K562 (cell line): ENCODE measurements around the gene LIF. TPM values are rescaled to one million over a fixed set of nuclear protein-coding genes. Genes with fewer than 3 reads are reported as not detected.

ENCODE experiments used
- ATAC-seq: fragments of 200-7000 bp; cut with Tn5 transposase; 3 replicates; pipeline ENCODE4 v1.9.1; 2020; ENCODE audit warnings: moderate library complexity
- BruUV-seq: library from RNA; stranded (reverse); fragments of 400-500 nt; replicated peaks from 2 replicates; lab custom pipeline; 2021; lab: Mats Ljungman, UMichigan
- CTCF ChIA-PET: fragments of 300-600 bp; formaldehyde crosslinking; extraction: SDS; loops from one replicate; lab custom pipeline; 2021; ENCODE audit warnings: low intra/inter-chr PET ratio; lab: Yijun Ruan, JAX
- POLR2A ChIA-PET: fragments of 300-600, 350-650 bp; sonication (Branson Sonifier 250); formaldehyde crosslinking; extraction: SDS; loops from one replicate; lab custom pipeline; 2021; ENCODE audit warnings: antibody characterized with exemption, inconsistent platforms; lab: Yijun Ruan, JAX
- DNase-seq, 4 experiments: peaks; one replicate each; pipeline versions ENCODE4 v3.0.0 to v3.0.0-alpha.2; 2011 to 2018; ENCODE audit warnings: low spot score in 3 of 4, mixed read lengths in 3 of 4; ENCODE audit errors: extremely low read depth in 1 of 4
- FAIRE-seq: peaks from 2 replicates; lab custom pipeline; 2011; peaks lifted over from hg19 to GRCh38; lab: Jason Lieb, UNC
- H2AFZ ChIP-seq: 2 replicates; pipeline ENCODE4 v1.6.0; 2011; ENCODE audit warnings: low read depth, low read length, control low read depth, inconsistent platforms
- H3K27ac ChIP-seq: fragments of 200-600 bp; 3 replicates; pipeline ENCODE4 v1.8.0; 2011; ENCODE audit warnings: low read depth, mild to moderate bottlenecking, control low read depth, inconsistent platforms, low read length, moderate library complexity, mixed read lengths; ENCODE audit errors: extremely low read depth
- H3K27me3 ChIP-seq, 2 experiments: fragments of 300-600 bp in 1 of 2; 2 replicates in 1 of 2; 3 replicates in 1 of 2; pipeline versions ENCODE4 v1.6.0 to v1.8.0; 2011; ENCODE audit warnings: inconsistent platforms in 2 of 2, low read length in 2 of 2, mild to moderate bottlenecking in 1 of 2, mixed read lengths in 1 of 2, moderate library complexity in 1 of 2; ENCODE audit not compliant: control insufficient read depth in 2 of 2, insufficient read depth in 2 of 2
- H3K36me3 ChIP-seq: fragments of 300-600 bp; 3 replicates; pipeline ENCODE4 v1.8.0; 2011; ENCODE audit warnings: mild to moderate bottlenecking, low read length, inconsistent platforms; ENCODE audit not compliant: control insufficient read depth, insufficient read depth
- H3K4me1 ChIP-seq, 2 experiments: fragments of 200-600 bp in 1 of 2; replicated peaks in 1 of 2; 2 replicates in 1 of 2; 3 replicates in 1 of 2; pipeline versions ENCODE4 v1.5.1 to v1.8.0; 2011; ENCODE audit warnings: inconsistent platforms in 2 of 2, low read length in 2 of 2, mild to moderate bottlenecking in 1 of 2, mixed read lengths in 1 of 2, moderate library complexity in 1 of 2; ENCODE audit not compliant: control insufficient read depth in 2 of 2, insufficient read depth in 2 of 2
- H3K4me2 ChIP-seq: 2 replicates; pipeline ENCODE4 v1.6.1; 2011; ENCODE audit warnings: low read length, control low read depth, inconsistent platforms, mixed read lengths; ENCODE audit not compliant: insufficient read depth
- H3K4me3 ChIP-seq: fragments of 200-600 bp; sonication (generic), shearing (Covaris generic); 2 replicates; pipeline ENCODE4 v1.5.1; 2016; ENCODE audit warnings: control low read depth, inconsistent platforms
- H3K79me2 ChIP-seq: fragments of 200-600 bp; 3 replicates; pipeline ENCODE4 v1.8.0; 2011; ENCODE audit warnings: low read length, inconsistent platforms; ENCODE audit not compliant: control insufficient read depth, insufficient read depth
- H3K9ac ChIP-seq, 2 experiments: 2 replicates each; pipeline versions ENCODE4 v1.6.0 to v1.6.1; 2011; ENCODE audit warnings: low read depth in 2 of 2, low read length in 2 of 2, control low read depth in 1 of 2, inconsistent platforms in 1 of 2, mild to moderate bottlenecking in 1 of 2, mixed read lengths in 1 of 2; ENCODE audit not compliant: insufficient read depth in 1 of 2
- H3K9me1 ChIP-seq: one replicate; pipeline ENCODE4 v1.6.0; 2011; ENCODE audit warnings: inconsistent platforms, mild to moderate bottlenecking, low read length, moderate library complexity; ENCODE audit not compliant: control insufficient read depth, insufficient read depth
- H3K9me3 ChIP-seq: replicated peaks from 2 replicates; pipeline ENCODE4 v1.5.1; 2011; ENCODE audit warnings: low read depth, low read length, inconsistent platforms; ENCODE audit not compliant: control insufficient read depth, insufficient read depth
- H4K20me1 ChIP-seq: replicated peaks from 2 replicates; pipeline ENCODE4 v1.6.1; 2011; ENCODE audit warnings: low read length, inconsistent platforms, mixed read lengths; ENCODE audit not compliant: control insufficient read depth, insufficient read depth
- HMGXB4 ChIP-seq: sonication (generic); formaldehyde crosslinking; IDR thresholded peaks from 2 replicates; pipeline ENCODE4 v1.8.1; 2023; ENCODE audit warnings: mild to moderate bottlenecking, missing genetic modification reagents
- MED1 ChIP-seq: sonication (generic); formaldehyde crosslinking; IDR thresholded peaks from 2 replicates; pipeline ENCODE4 v1.8.1; 2023; ENCODE audit warnings: missing genetic modification reagents, borderline replicate concordance
- RBM25 ChIP-seq: fragments of 200-400 bp; formaldehyde crosslinking; IDR thresholded peaks from 2 replicates; pipeline ENCODE4 v1.6.1; 2018; ENCODE audit warnings: low read length, low read depth, moderate library complexity; ENCODE audit not compliant: severe bottlenecking
- SNRNP70 ChIP-seq: fragments of 200-400 bp; formaldehyde crosslinking; optimal IDR thresholded peaks from 2 replicates; pipeline ENCODE3; 2017; ENCODE audit warnings: low read depth, low read length
- WGBS: fragments of 100-300 bp; shearing (Covaris generic); methylation state at CpG from one replicate; pipeline ENCODE4 v1.1.6; 2016; ENCODE audit warnings: low coverage, mixed read lengths; ENCODE audit not compliant: insufficient coverage; ENCODE audit errors: missing lambda C conversion rate; 5-methylcytosine and 5-hydroxymethylcytosine counted together
- in situ Hi-C: fragments of 300-500 bp; cut with MboI; formaldehyde crosslinking; loops from 4 replicates; pipeline ENCODE4 v1.15.0; 2018; ENCODE audit warnings: inconsistent platforms, mixed read lengths
- intact Hi-C: fragments of 100-400 bp; cut with micrococcal nuclease; formaldehyde crosslinking; loops from 2 replicates; pipeline ENCODE4 v1.14.2; 2022
- polyA plus RNA-seq, 8 experiments: library from polyadenylated mRNA; depleted of rRNA in 4 of 8; stranded (reverse) in 5 of 8; unstranded in 3 of 8; fragments of >200 nt; fragmentation: Nextera tagmentation in 2 of 8; fragmentation: Illumina TruSeq in 1 of 8; extraction: Ambion mirVana in 2 of 8; extraction: Trizol in 1 of 8; gene quantifications; 2 replicates each; pipeline versions ENCODE4 v1.2.1 to v1.2.3, GENCODE V29; 2011 to 2014; ENCODE audit warnings: inconsistent platforms in 1 of 8, missing spikeins in 1 of 8
- total RNA-seq, 7 experiments: library from RNA; depleted of rRNA in 6 of 7; stranded (reverse); fragments of >200 nt in 6 of 7; fragmentation: Illumina TruSeq in 2 of 7; extraction: Trizol in 2 of 7; gene quantifications; 2 replicates each; pipeline versions ENCODE4 v1.2.1 to v1.2.3, GENCODE V29; 2011 to 2021; ENCODE audit warnings: low replicate concordance in 1 of 7
- TF ChIP-seq, protein P1 (sequence below), 2 experiments: fragments of 450-650 bp in 1 of 2; sonication (generic) in 1 of 2; formaldehyde crosslinking in 1 of 2; IDR thresholded peaks; 2 replicates each; pipeline versions ENCODE4 v1.7.1 to v1.9.0; 2016 to 2022; ENCODE audit warnings: inconsistent platforms in 1 of 2, mild to moderate bottlenecking in 1 of 2, missing genetic modification reagents in 1 of 2

Gene LIF
- total and polyA plus RNA-seq, 9 of the 15 experiments (the other 6 are each of a cell fraction or from before 2014, with no cell fraction given) = 0.05 to 0.39 (median 0.18) TPM; not detected in 3

GRCh38 chr22:30212996-30213441, 33.5 kb downstream of the LIF start:
- in situ Hi-C loops (no loop called here), intact Hi-C loops (no loop called here)
- H3K36me3 ChIP-seq = no peaks in the 10 kb centered on the region
- H3K9me1 ChIP-seq = no peaks in the 10 kb centered on the region
- BruUV-seq = no TSS peak
- no peaks in the 10 kb centered on the region for H3K9me3 ChIP-seq
- no peak overlapping the region for H2AFZ ChIP-seq
- DNase-seq = no peak
- CTCF ChIA-PET = no interaction called here
- H4K20me1 ChIP-seq = 0 out of 2 replicates have a peak, but pooled peaks cover 3% of the 10 kb centered on the region
- H3K9ac ChIP-seq = no peak overlapping the region
- FAIRE-seq = no peak
- no peaks in the 10 kb centered on the region for H3K27me3 ChIP-seq
- H3K79me2 ChIP-seq = no peaks in the 10 kb centered on the region
- H3K4me1 ChIP-seq = peaks cover 37 to 53% of the 10 kb centered on the region in 2 experiments
- H3K27ac ChIP-seq = no peak overlapping the region
- POLR2A ChIA-PET = interaction anchor here (0.6 kb wide), 1 partner anchor 70 kb away, joined by 3 read pairs; no protein-coding TSS in a partner anchor
- no peak overlapping the region for H3K4me2 ChIP-seq
- ATAC-seq = no peak
- 68% methylated on average over 7 of the region's 8 CpGs for WGBS
- no peak overlapping the region for H3K4me3 ChIP-seq
- TF ChIP-seq RBM25 = peak; percentile 68
- no peak for TF ChIP-seq MED1 (CRISPR knock-in tag)
- no peak for TF ChIP-seq HMGXB4 (CRISPR knock-in tag)
- TF ChIP-seq SNRNP70 = no peak
- TF ChIP-seq, protein P1, sequence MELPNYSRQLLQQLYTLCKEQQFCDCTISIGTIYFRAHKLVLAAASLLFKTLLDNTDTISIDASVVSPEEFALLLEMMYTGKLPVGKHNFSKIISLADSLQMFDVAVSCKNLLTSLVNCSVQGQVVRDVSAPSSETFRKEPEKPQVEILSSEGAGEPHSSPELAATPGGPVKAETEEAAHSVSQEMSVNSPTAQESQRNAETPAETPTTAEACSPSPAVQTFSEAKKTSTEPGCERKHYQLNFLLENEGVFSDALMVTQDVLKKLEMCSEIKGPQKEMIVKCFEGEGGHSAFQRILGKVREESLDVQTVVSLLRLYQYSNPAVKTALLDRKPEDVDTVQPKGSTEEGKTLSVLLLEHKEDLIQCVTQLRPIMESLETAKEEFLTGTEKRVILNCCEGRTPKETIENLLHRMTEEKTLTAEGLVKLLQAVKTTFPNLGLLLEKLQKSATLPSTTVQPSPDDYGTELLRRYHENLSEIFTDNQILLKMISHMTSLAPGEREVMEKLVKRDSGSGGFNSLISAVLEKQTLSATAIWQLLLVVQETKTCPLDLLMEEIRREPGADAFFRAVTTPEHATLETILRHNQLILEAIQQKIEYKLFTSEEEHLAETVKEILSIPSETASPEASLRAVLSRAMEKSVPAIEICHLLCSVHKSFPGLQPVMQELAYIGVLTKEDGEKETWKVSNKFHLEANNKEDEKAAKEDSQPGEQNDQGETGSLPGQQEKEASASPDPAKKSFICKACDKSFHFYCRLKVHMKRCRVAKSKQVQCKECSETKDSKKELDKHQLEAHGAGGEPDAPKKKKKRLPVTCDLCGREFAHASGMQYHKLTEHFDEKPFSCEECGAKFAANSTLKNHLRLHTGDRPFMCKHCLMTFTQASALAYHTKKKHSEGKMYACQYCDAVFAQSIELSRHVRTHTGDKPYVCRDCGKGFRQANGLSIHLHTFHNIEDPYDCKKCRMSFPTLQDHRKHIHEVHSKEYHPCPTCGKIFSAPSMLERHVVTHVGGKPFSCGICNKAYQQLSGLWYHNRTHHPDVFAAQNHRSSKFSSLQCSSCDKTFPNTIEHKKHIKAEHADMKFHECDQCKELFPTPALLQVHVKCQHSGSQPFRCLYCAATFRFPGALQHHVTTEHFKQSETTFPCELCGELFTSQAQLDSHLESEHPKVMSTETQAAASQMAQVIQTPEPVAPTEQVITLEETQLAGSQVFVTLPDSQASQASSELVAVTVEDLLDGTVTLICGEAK (IDR thresholded peaks at IDR 0.05) = no peak
- TF ChIP-seq, protein P1 (CRISPR knock-in tag; IDR thresholded peaks at IDR 0.05) = no peak
